ENCODE results near the gene PTGR3. TPM values are rescaled to one million over a fixed set of nuclear protein-coding genes. Genes with fewer than 3 reads are reported as not detected.
A peak's percentile ranks its signal among the peaks of the same experiment; 100 is the strongest.

The PTGR3 gene
- total RNA-seq, 4 donors from 2014 or later = 12.2 to 25.2 (median 16.7) TPM

- Histone ChIP-seq H3K36me3 (no peaks in the 10 kb centered on the region), H3K9me3 (no peaks in the 10 kb centered on the region), H3K4me1 (no peaks in the 10 kb centered on the region), H3K27me3 (no peaks in the 10 kb centered on the region), H3K4me3 (no peak overlapping the region), H3K27ac (no peak overlapping the region)
- WGBS, 2 donors = 91% methylated on average over 30 to 34 of the region's 34 CpGs
- TF ChIP-seq CTCF (IDR thresholded peaks at IDR 0.05) (no peak), POLR2A (IDR thresholded peaks at IDR 0.05) (no peak)
- no peak for DNase-seq
- intact Hi-C loops (cut with DNase I) = no loop called here
Measured at GRCh38 chr18:75170022-75170789, 38.7 kb downstream of the PTGR3 start.

DNA sequence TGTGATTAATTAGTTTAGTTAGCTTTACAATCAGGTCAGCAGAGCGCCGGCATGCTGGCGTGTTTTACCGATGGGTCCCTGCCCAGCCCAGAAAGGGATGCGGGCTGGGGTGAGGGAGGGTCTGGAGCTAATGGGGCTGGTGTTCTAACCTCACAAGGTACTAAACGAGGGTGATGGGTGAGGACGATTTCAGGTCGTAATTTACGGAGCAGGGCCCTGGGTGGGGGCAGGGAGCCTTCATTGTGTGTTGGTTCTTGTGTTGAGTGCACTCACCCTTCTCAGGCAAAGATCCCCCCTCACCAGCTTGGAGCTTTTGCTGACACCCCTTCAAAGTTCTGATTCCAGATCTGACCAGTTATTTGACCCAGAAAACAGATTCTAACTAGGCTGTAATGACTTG, 39.5 kb downstream of the PTGR3 start:
- intact Hi-C loops (cut with DNase I) = no loop called here
- no peak overlapping the region for H3K27ac ChIP-seq
- 70 to 77% methylated on average over 4 to 9 of the region's 9 CpGs for WGBS, 2 donors
- H3K4me1 ChIP-seq = no peaks in the 10 kb centered on the region
- no peak for DNase-seq
- H3K4me3 ChIP-seq = no peak overlapping the region
- H3K9me3 ChIP-seq = no peaks in the 10 kb centered on the region
- no peaks in the 10 kb centered on the region for H3K27me3 ChIP-seq
- no peak for TF ChIP-seq CTCF (IDR thresholded peaks at IDR 0.05)
- no peaks in the 10 kb centered on the region for H3K36me3 ChIP-seq

DNA sequence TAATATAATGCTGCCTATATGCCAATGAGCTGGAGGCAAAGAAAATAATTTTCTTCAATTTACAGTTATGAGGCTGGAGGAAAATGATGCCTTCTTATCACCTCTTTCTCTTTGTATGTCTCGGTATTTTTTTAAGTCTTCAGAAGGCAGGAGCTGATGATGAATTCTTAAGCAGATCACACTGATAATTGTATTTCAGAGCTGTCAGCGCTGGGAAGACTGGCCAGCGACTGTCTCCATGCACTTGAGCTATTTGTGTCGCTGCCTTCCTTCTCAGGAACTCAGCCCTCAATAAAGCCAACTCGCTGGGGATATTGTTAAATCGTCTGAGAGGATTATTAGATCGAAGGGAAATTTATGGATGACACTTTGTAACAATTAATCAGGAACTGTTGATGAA, 40.3 kb downstream of the PTGR3 start:
- WGBS, 2 donors = 51 to 71% methylated on average over 7 of the region's 7 CpGs
- Histone ChIP-seq H3K4me3 (peak overlapping the region in 1 of 4 donors; percentile 53), H3K36me3 (no peaks in the 10 kb centered on the region), H3K9me3 (no peaks in the 10 kb centered on the region), H3K27ac (peak overlapping the region in 1 of 4 donors; percentile 69), H3K27me3 (no peaks in the 10 kb centered on the region), H3K4me1 (no peaks in the 10 kb centered on the region)
- intact Hi-C loops (cut with DNase I) = no loop called here
- DNase-seq = no peak
- TF ChIP-seq POLR2A (IDR thresholded peaks at IDR 0.05) = no peak
- TF ChIP-seq CTCF (IDR thresholded peaks at IDR 0.05) = no peak

GRCh38 chr18:75167759-75168618, 41.0 kb downstream of the PTGR3 start:
- Histone ChIP-seq H3K9me3 (no peaks in the 10 kb centered on the region), H3K36me3 (no peaks in the 10 kb centered on the region), H3K27ac (peak overlapping the region in 3 of 4 donors; percentile 40 to 69 (median 56)), H3K4me1 (no peaks in the 10 kb centered on the region), H3K4me3 (peak overlapping the region; percentile 6 to 53 (median 30)), H3K27me3 (no peaks in the 10 kb centered on the region)
- TF ChIP-seq POLR2A (IDR thresholded peaks at IDR 0.05) (no peak), CTCF (IDR thresholded peaks at IDR 0.05) (no peak)
- WGBS, 2 donors = 54 to 66% methylated on average over 15 to 22 of the region's 33 CpGs
- intact Hi-C loops (cut with DNase I) = no loop called here
- no peak for DNase-seq

GRCh38 chr18:75167137-75167536, 41.8 kb downstream of the PTGR3 start:
- WGBS, 2 donors = 88 to 93% methylated on average over 9 of the region's 10 CpGs
- no peak for DNase-seq
- Histone ChIP-seq H3K4me3 (no peak overlapping the region), H3K36me3 (no peaks in the 10 kb centered on the region), H3K27me3 (no peaks in the 10 kb centered on the region), H3K9me3 (no peaks in the 10 kb centered on the region), H3K27ac (peak overlapping the region in 2 of 4 donors; percentile 40 to 69), H3K4me1 (no peaks in the 10 kb centered on the region)
- intact Hi-C loops (cut with DNase I) = no loop called here
- TF ChIP-seq CTCF (IDR thresholded peaks at IDR 0.05) (no peak), POLR2A (IDR thresholded peaks at IDR 0.05) (no peak)

All from esophagus squamous epithelium (tissue), 5 donors.